PFSK-1 (cell line): Measurements from ENCODE around the gene SPATA18.

Experiments used
- FOXP2 ChIP-seq: optimal IDR thresholded peaks from 2 replicates; pipeline ENCODE3; 2011; ENCODE audit warnings: borderline replicate concordance, control low read depth, inconsistent platforms; ENCODE audit not compliant: insufficient read depth; ENCODE audit errors: extremely low read length, extremely low read depth
- POLR2AphosphoS5 ChIP-seq: IDR thresholded peaks from 2 replicates; pipeline ENCODE4 v1.6.1; 2012; ENCODE audit warnings: low read depth, mild to moderate bottlenecking, control low read depth, low read length, moderate library complexity
- REST ChIP-seq, 2 experiments: IDR thresholded peaks; 2 replicates each; pipeline versions ENCODE4 v1.6.1 to v1.8.0; 2011 to 2012; ENCODE audit warnings: low read depth in 2 of 2, low read length in 2 of 2, control low read depth in 1 of 2, inconsistent platforms in 1 of 2, mild to moderate bottlenecking in 1 of 2, moderate library complexity in 1 of 2; ENCODE audit not compliant: insufficient read depth in 1 of 2
- SIN3A ChIP-seq: IDR thresholded peaks from 2 replicates; pipeline ENCODE4 v1.6.1; 2012; ENCODE audit warnings: mild to moderate bottlenecking, low read length, moderate library complexity, borderline replicate concordance; ENCODE audit not compliant: insufficient read depth
- TAF1 ChIP-seq: IDR thresholded peaks from 2 replicates; pipeline ENCODE4 v1.6.1; 2012; ENCODE audit warnings: low read length, control low read depth, borderline replicate concordance; ENCODE audit not compliant: insufficient read depth

SPATA18 gene

GRCh38 chr4:52094376-52095145 is 43.5 kb downstream of the SPATA18 start:
- TF ChIP-seq POLR2AphosphoS5 = no peak
- TF ChIP-seq REST (IDR thresholded peaks at IDR 0.05; ENCODE audit: insufficient read depth in 1 of 2, low read depth in 2 of 2, low read length in 2 of 2) = no peak
- TF ChIP-seq TAF1 = no peak
- TF ChIP-seq SIN3A = no peak
- no peak for TF ChIP-seq FOXP2

DNA sequence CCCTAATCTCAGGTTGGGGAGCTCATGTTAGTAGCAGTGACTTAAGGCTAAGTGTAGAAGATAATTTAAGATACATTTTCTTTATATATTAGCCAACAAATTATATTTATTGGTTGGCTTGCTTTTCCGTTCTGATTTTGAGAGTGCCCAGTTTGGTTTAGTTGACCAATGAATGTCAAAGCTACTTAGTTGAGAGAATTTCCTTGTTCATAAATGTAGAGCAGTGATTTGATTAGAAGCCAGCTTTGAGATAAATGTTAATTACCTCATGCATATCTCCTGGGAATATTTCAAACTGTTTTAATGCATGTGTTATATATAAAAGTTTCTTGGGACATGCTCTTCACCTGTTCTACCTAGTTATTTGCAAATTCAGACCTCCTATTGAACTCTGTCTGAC is 44.3 kb downstream of the SPATA18 start:
- TF ChIP-seq TAF1 = no peak

DNA sequence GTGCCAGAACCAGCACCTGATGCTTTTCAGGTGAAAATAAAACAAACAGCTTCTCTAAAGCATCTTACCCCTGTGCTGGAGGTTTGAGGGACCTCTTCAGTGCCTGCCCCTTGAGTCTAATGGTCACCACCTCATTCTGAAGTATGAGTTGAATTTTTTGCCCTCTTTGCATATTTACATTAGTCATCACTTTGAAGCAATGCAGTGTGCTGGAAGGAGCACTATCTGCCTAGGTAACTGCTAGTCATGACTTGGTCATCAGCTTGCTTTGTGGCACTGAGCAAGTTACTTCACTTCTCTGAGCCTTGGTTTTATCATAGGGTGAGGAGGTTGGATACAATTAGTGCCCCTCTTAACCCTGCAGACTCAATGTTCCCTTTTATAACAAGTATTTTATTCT is 44.9 kb downstream of the SPATA18 start:
- no peak for TF ChIP-seq FOXP2
- TF ChIP-seq TAF1 = no peak
- no peak for TF ChIP-seq REST (IDR thresholded peaks at IDR 0.05; ENCODE audit: insufficient read depth in 1 of 2, low read depth in 2 of 2, low read length in 2 of 2)

DNA sequence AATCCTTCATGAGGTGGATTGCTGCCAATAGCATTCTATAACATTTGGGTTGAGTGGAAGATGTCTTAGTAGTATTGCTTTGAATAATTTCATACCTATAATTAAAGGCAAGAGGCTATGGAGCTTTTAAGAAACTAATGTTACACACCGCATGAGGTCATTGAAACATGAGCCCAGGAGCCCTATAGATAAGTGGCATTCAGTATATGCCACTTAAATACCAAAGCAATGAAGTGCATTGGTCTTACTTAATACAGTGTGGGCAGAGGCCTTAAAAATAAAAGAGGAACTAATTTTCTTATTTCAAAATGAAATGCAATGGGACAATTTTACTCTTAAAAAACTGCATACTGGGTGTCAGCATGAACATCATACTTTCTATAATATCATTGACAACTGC is 47.5 kb downstream of the SPATA18 start:
- TF ChIP-seq SIN3A = no peak
- no peak for TF ChIP-seq FOXP2
- no peak for TF ChIP-seq TAF1

GRCh38 chr4:52099860-52100461 is 48.9 kb downstream of the SPATA18 start:
- no peak for TF ChIP-seq POLR2AphosphoS5
- TF ChIP-seq SIN3A = no peak

- TF ChIP-seq TAF1 (no peak), POLR2AphosphoS5 (no peak), FOXP2 (no peak), SIN3A (no peak)
These were observed 51.5 kb downstream of the SPATA18 start for GRCh38 chr4:52102587-52102986.

DNA sequence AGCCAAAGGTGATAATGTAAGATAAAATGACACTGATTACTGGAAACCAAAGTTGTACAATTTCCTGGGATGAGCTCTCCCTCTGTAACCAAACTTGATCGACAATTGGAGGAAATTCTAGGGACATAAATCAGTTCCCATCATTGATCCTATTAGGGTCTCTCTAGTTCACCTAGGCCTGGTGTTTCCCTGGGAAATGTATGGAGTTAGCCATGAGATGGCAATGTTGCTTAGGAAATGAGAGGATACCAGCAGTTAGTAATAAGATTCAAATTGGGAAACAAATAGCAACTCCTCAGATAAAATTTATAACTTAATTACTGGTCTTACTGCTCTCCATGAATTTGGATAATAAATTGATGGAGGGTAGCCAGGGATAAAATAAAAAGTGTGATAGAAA is 52.2 kb downstream of the SPATA18 start:
- TF ChIP-seq REST (IDR thresholded peaks at IDR 0.05; ENCODE audit: insufficient read depth in 1 of 2, low read depth in 2 of 2, low read length in 2 of 2) (no peak), POLR2AphosphoS5 (no peak), TAF1 (no peak), SIN3A (no peak), FOXP2 (no peak)
